K562 (cell line): ENCODE measurements around the gene CD274.

ENCODE experiments used
- KAT7 ChIP-seq: sonication (generic); formaldehyde crosslinking; IDR thresholded peaks from 2 replicates; pipeline ENCODE4 v1.8.0; 2022; ENCODE audit warnings: missing genetic modification reagents, mild to moderate bottlenecking, borderline replicate concordance
- SUPT5H ChIP-seq: fragments of 450-650 bp; IDR thresholded peaks from 2 replicates; pipeline ENCODE4 v1.6.1; 2016

DNA sequence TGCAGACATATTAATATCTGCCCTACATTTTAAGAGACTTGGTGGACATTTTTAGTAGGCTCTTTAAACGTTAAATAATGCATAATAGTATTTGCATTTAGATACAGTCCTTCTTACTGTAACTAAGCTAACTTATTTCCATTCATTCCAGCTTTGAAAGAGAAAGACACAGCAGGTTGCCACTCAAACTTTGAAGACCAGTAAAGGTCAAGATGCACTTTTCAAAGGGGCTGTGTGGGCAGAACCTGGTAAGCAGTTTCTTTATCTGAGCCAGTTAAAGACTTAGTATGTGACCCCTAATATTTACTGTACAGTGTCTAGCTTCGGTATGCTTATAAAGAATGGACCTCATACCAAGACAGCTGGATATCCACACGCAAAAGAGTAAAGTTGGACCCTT is 33.4 kb upstream of the CD274 start:
- TF ChIP-seq SUPT5H = no peak
- TF ChIP-seq KAT7 (CRISPR knock-in tag) = no peak
